ENCODE results near the gene EIF3K.
"Not testable (repeated sequence)": the region's sequence is repeated elsewhere in the genome, so short reads cannot be mapped to it uniquely, and the experiment has no call there.

EIF3K gene, protein sequence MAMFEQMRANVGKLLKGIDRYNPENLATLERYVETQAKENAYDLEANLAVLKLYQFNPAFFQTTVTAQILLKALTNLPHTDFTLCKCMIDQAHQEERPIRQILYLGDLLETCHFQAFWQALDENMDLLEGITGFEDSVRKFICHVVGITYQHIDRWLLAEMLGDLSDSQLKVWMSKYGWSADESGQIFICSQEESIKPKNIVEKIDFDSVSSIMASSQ

DNA sequence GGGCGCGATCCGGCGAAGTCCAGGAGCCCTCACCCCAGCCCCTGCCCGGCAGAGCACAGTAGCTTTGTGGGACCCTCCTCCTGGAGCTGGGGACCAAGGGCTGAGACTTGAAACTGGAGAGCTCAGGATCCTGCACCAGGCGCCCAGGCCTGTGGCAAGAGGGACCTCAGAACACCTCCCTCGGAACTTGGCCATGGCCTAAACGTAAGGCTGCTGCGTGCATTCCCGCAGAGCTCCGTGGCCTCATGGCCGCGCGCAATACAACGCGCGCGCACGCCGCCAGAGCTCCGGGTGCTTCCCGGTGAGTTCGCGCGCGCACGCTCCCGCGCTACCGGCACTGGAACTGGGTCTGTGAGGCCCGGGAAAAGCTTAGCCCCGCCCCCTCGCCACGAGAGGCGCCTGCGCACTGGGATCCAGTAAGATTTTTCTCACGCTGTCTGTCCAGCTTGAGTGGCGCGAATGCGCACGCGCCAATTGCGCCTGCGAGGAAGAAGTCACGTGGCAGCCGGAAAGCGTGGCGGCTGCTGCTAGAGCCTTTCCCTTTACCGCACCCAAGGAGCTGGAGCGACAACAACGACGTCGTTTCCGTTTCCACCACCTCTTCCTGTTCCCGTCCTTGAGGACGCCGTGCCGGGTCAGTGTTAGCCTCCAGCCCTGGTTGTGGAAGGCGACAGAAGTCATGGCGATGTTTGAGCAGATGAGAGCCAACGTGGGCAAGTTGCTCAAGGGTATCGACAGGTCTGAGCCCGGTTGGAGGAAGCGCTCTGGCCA is at the start of gene EIF3K:
TSS of gene EIF3K (plus strand) at position 599 of the 771 bp plus-strand sequence. CDS start at position 680, 81 bp downstream.
- DNase-seq (ENCODE audit: low read depth in 2 of 2, low spot score in 1 of 2) = peak; percentile 91 to 95

DNA sequence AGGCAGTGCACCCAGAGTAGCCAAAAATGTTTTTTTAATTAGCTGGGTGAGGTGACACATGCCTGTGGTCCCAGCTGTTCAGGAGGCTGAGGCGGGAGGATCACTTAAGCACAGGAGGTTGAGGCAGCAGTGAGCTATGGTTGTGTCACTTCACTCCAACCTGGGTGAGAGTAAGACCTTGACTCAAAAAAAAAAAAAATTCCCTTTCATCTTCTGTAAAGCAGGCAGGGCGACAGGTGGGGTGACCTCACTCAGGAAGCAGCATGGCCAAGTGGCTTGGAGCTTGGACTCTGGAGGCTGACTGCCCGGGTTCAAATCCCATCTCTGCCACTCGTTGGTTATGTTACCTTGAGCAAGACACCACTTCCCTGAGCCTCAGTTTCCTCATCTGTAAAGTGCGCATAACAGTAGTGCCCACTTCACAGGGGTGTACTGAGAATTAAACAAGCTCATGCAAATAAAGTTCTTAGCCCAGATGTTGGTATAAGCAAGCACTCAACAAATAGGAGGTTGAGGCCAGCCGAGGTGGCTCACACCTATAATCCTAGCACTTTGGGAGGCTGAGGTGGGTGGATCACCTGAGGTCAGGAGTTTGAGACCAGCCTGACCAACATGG is 49.5 kb upstream of the EIF3K start:
- DNase-seq (ENCODE audit: low read depth in 2 of 2, low spot score in 1 of 2) = no peak

DNA sequence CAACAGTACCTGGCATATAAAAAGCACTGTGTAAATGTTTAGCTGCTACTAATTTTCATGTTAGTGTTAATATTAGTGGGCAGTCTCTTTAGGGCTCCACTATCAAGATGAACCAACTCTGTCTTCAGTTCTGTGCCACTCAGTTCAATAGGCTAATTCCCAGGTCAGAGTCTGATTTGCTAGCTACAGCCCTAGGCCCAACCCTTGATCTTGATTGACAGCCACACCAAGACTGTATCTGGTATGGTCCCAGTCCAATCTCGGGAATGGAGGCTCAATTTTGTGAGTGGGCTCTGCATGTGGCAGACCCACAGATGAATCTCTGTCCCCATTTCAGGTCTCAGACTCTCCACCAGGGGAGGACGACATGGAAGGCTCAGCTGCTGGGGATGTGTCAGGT is 47.3 kb upstream of the EIF3K start:
- no peak for DNase-seq (ENCODE audit: low read depth in 2 of 2, low spot score in 1 of 2)

DNA sequence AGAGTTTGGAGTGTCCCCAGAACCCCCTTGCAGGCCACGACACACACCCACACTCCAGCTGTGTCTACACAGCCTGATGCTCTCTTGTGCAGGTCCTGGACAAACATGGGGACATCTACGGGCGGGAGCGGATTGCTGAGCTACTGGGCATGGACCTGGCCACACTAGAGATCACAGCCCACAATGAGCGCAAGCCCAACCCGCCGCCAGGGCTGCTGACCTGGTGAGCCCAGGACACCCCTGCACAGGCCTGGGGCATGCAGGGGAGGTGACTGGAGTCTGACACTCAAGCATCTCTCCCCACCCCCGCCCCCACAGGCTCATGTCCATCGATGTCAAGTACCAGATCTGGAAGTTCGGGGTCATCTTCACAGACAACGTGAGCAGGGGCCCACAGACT is 41.2 kb upstream of the EIF3K start:
- no peak for DNase-seq (ENCODE audit: low read depth in 2 of 2, low spot score in 1 of 2)

DNA sequence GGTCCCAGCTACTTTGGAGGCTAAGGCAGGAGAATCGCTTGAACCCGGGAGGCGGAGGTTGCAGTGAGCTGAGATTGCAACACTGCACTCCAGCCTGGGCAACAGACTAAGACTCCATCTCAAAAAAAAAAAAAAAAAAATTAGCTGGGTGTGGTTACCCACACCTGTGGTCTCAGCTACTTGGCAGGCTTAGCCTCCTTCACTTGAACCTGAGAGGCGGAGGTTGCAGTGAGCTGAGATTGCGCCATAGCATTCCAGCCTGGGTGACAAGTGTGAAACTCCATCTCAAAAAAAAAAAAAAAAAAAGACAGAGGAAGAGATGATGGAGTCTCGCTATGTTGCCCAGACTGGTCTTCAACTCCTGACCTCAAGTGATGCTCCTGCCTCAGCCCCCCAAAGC is 39.7 kb upstream of the EIF3K start:
- not testable (repeated sequence) for DNase-seq (ENCODE audit: low read depth in 2 of 2, low spot score in 1 of 2)

DNA sequence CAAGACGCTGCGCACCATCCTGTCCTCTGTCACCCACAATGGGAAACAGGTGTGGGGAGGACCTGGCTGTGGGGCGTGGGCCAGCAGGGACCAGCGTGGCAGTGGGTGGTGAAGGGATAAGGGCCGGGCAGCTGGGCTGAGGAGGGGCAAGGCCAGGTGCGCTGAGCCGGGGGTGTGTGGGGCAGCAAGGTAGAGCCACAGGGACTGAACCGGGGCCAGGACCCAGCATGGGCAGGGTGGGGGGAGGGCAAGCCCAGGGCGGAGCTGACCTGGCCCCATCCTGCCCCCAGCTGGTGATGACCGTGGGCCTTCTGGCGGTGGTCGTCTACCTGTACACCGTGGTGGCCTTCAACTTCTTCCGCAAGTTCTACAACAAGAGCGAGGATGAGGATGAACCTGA is 38.9 kb upstream of the EIF3K start:
- DNase-seq (ENCODE audit: low read depth in 2 of 2, low spot score in 1 of 2) = no peak

DNA sequence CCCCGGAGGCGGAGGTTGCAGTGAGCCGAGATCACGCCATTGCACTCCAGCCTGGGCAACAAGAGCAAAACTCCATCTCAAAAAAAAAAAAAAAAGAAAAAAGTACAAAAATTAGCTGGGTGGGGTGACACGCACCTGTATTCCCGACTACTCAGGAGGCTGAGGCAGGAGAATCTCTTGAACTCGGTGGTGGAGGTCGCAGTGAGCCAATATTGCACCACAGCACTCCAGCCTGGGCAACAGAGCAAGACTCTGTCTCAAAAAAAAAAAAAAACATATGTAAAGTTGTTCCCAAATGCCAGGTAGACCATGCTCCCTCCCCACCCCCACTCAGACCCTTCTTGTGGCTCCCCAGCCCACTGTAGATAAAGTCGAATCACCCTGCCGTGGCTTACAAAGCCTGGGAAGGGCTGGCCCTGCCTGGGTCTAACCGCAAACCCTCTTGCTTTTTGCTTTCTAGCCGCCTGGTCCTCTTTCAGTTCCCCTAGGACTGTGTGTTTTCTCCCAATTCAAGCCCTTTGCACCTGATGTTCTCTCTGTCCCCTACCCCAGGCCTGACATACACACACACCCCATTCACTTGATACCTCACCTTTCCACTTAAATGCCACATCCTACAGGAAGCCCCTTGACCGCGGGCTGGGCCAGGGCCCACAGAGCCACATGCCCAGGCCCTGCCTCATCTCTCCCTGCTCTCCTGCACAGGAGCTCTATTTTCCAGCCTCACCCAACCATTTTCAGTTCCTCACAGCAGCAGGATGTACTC is 35.6 kb upstream of the EIF3K start:
- DNase-seq (ENCODE audit: low read depth in 2 of 2, low spot score in 1 of 2) = no peak

DNA sequence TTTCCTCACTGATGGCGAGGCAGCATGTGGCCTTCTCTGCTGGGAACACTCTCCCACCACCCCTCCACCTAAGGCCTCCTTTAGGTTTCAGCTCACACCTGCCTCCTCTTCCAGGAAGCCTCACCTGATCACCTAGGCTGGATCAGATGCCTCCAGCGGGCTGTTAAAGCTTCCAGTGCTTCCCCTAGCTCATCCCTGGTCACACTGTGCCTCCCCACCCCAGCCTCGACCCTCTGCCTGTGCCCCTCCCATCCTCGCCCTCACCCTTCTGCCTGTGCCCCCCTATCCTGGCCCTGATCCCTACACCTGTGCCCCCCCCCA is 35.0 kb upstream of the EIF3K start:
- no peak for DNase-seq (ENCODE audit: low read depth in 2 of 2, low spot score in 1 of 2)

DNA sequence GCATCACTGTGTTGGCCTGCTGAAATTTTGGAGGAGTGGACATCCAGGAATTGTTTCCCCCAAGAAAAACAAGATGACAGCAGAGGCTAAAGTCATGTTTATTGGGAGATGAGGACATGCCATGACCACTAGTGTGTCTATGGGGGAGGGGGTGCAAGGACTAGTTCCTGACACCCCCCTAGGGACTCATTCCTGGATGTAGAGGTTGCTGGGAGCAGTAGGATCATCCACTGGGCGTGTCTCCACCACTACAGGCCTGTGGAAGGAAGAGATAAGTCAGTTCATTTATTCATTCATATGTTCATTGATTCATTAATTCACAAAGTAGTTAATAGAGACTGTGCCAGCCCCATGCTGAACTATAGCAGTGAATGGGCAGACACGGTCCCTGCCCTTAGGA is 31.4 kb upstream of the EIF3K start:
- no peak for DNase-seq (ENCODE audit: low read depth in 2 of 2, low spot score in 1 of 2)

DNA sequence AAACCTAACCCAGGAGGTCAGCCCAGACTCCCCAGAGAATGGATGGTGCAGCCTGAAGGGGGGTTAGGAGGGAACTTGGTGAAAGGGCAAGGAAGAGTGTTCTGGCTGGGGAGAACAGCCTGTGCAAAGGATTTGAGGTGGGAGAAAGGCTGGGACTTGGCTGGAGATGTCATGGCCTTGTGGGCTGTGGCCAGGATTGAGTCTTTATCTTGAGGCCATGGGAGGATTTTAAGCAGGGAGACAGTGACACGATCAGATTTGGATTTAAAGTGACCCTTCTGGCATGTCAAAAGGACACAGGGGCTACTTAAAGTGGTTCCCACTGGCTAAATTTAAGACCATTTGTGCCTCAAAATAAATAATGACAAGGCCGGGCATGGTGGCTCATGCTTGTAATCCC is 30.9 kb upstream of the EIF3K start:
- no peak for DNase-seq (ENCODE audit: low read depth in 2 of 2, low spot score in 1 of 2)

DNA sequence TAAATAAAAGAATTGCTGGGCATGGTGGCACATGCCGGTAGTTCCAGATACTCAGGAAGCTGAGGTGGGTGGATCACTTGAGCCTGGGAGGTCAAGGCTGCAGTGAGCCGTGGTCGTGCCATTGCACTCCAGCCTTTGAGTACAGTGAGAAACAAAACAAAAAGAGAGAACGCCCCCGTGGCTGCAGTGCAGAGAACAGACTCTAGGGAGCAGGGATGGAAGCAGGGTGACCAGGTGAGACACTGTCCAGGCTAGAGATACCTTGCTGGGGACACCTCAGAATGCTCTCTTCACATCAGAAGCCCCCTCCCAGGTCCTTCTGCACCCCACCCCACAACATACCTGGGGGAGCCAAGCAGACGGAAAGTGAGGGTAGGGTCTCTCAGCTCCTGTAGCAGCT is 26.0 kb upstream of the EIF3K start:
- DNase-seq (ENCODE audit: low read depth in 2 of 2, low spot score in 1 of 2) = no peak

DNA sequence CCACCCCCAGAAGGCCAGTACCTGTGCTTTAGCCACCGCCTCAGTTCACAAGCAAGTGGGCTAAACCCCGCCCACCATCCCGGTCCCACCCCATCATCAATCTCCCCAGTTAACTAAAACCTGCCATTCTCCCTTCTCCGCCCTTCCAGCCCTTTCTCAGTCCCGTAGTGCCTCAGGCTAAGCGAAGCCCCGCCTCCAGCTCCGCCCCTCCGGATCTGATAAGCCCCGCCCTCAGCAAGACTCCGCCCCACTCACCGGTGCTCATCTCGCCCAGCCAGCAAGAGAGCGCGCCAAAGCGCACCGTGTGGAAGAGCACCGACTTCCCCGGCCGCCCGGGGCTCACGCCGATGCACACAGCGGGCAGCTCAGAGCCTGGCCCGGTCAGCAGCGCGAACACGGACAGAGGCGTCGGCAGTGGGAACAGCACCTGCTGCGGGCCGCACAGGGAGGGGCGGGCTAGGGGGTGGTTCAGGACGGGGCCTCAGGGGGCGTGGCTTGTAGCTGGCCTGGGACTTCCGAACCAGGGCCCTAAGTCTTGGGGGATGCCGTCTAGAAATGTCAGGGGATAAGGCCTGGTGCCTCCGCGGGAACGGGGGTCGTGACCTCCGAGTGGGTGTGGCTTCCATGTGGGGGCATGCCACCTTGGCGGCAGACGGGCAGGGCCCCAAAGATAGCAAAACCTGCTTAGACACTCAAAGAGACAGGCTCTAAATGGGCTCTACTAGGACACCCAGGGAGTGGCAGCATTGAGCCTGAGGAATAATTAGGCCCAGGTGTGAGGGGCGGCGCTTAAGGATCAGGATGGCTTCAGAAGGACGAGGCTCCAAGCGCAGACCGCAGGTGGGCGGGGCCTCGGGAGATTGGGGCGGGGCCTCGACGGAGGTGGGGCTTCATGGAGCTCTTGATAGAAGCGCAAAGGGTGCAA is 22.7 kb upstream of the EIF3K start:
- DNase-seq (ENCODE audit: low read depth in 2 of 2, low spot score in 1 of 2) = no peak

DNA sequence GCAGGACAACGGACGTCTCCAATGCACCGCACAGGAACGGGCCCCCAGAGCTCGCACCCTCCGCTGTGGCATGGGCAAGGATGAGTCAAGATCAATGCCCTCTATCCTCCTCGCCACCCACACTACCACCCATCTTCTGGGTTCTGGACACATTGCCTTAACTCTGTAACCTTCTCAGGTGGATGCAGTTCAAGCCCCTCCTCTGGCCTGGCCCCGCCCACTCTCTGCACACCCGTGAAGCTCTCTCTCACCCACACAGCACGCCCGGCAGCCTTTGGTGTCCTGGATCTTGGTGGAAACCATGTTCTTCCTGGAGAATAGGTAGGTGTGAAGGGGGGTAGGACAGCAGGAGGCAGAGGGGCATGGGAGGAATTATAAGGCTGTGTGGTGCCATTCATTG is 21.9 kb upstream of the EIF3K start:
- no peak for DNase-seq (ENCODE audit: low read depth in 2 of 2, low spot score in 1 of 2)

DNA sequence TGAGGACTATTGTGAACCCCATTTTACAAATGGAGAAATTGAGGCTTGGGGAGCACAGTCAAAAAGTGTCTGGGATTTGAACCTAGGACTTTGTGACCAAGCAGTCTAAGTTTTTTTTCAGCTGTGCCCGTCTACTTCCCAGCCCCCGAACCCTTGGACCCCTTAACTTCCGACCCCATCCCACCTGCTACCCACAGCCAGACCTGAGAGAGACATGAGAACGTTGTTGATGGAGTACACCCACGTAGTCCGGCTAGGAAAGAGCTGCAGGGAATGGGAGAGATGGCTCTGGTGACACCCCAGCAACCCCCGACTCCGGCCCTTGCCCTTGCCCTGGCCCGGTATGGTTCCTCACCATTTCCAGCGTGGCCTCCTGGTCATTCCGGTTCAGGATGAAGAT is 19.3 kb upstream of the EIF3K start:
- no peak for DNase-seq (ENCODE audit: low read depth in 2 of 2, low spot score in 1 of 2)

DNA sequence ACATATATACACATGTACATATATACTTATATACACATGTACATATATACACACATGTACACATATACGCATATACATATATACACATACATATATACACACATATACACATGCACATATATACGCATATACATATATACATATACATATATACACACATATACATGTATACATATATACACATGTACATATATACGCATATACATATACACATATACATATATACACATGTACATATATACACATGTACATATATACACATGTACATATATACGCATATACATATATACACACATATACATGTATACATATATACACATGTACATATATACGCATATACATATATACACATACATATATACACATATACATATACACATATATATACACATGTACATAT is 16.1 kb upstream of the EIF3K start:
- DNase-seq (ENCODE audit: low read depth in 2 of 2, low spot score in 1 of 2) = not testable (repeated sequence)

DNA sequence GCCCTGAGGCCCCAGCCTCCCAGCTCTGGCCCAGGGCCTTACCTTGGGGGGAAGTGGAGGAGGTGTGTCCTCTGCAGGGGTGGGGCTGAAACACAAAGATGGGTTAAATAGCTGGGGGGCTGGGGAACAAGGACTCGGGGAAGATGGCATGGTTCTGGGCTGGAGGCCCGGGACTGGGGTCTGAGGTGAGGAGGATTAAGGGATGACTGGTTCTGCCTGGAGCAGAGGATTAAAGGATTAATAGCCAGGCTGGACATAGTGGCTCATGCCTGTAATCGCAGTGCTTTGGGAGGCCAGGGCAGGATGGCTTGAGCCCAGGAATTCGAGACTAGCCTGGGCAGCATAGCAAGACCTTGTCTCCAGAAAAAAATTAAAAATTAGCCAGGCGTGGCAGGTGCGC is 12.9 kb upstream of the EIF3K start:
- no peak for DNase-seq (ENCODE audit: low read depth in 2 of 2, low spot score in 1 of 2)

DNA sequence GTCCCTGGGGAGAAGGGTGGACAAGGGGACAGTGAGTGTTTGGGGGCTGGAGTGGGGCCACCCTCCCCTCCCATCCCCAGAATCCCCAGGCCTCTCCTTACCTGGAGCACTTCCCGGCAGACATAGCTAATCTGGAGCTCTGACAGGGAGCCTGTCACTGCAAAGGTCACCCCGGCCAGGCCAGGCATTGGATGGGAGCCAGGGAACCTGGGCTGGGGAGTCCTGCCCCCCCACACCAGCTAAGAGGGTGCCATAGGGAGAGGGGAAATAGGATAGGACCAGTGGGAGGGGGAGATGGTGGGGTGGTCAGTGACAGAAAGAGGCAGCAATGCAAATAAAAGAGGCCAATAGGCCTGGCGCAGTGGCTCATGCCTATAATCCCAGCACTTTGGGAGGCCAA is 4.7 kb upstream of the EIF3K start:
- DNase-seq (ENCODE audit: low read depth in 2 of 2, low spot score in 1 of 2) = no peak

DNA sequence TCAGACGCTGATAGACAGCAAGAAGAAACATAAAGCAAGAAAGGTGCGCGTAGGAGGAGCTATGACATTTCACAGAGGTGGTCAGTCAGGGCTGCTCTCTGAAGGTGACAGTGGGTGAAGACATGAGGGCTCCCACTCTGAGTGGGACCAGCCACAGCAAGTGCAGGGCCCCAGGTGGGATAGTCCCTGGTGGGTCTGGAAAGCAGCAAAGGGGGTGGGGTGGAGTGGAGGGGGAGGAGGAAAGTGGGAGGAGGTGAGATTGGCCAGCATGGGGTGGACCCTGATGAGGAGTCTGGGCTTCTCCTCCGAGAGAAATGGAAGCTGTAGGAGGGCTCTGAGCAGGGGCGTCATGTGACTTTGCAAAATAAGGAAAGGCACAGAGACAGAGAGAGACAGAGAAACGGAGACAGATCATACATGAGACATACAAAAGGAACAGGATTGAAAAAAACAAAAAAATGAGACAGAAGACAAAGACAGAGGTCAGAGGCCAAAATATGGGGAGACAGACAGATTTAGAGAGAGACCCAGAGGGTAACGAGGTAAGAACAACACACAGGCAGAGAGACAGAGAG is 3.9 kb upstream of the EIF3K start:
- no peak for DNase-seq (ENCODE audit: low read depth in 2 of 2, low spot score in 1 of 2)

DNA sequence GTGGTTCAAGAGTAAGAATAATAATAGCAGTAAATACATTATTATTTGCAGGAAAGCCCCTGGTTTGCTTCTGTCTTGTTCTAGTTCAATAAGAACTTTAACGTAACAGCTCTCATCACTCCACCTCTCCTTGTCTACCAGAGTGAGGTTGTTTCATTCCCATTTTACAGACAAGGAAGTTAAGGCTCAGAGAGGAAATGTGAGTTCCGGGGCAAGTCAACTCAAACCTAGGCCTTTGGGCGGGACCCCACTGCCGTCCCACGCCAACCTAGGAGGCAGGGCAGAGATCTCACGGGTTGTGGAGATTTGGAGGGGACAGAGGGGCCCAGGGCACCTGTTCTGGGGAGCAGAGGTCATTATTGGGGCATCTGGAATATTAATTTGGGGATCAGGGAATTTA is 2.7 kb upstream of the EIF3K start:
- no peak for DNase-seq (ENCODE audit: low read depth in 2 of 2, low spot score in 1 of 2)

DNA sequence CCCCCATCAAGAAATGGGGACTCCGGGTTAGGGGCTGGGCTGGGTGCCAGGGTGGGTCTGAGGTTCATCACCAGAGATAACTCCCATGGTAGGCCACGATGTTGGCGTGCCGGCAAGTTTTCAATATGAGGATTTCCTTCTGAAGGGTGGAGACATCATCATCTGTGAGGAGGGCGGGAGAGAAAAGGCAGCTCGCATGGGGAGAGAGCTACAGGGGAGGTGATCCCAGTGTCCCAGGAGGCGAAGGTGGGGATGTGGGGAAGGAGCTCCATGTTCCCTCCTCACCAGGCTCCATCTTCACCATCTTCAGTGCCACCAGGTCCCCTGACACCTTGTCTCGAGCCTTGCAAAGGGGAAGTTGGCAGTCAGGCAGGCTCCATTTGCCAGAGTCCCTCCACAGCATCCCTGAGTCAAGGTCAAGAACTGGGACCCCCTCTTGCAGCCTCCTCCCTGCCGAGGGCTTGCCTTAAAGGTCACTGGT is 1.7 kb upstream of the EIF3K start:
- no peak for DNase-seq (ENCODE audit: low read depth in 2 of 2, low spot score in 1 of 2)

Data from stimulated activated CD8-positive, alpha-beta memory T cell treated with anti-CD3 and anti-CD28 coated beads, Interleukin-4, amount 100 ng/mL, for 1 hour (primary cell).